HG03575 (cell line): ENCODE measurements around the gene ZNF580.
A peak's percentile ranks its signal among the peaks of the same experiment; 100 is the strongest.

Experiments
- ATAC-seq: cut with Tn5 transposase; IDR thresholded peaks from one replicate; pipeline ENCODE4 v1.9.1; 2021; ENCODE audit not compliant: unreplicated experiment, insufficient number of reproducible peaks, low FRiP score; ENCODE audit errors: extremely low read depth

Gene ZNF580

GRCh38 chr19:55654868-55655647, 14.3 kb downstream of the ZNF580 start, which contains the start of gene U2AF2:
Gene U2AF2 (plus strand): TSS chr19:55655035. CDS start chr19:55655105, 70 bp downstream.
- ATAC-seq = peak; percentile 9

GRCh38 chr19:55655648-55656040, 14.8 kb downstream of the ZNF580 start:
- ATAC-seq = no peak

- no peak for ATAC-seq
Measured at GRCh38 chr19:55656552-55656951, 15.8 kb downstream of the ZNF580 start.

GRCh38 chr19:55656988-55657747, 16.4 kb downstream of the ZNF580 start:
- ATAC-seq = no peak

- ATAC-seq = no peak
Measured at GRCh38 chr19:55658846-55659459, 18.2 kb downstream of the ZNF580 start.

GRCh38 chr19:55659822-55660221, 19.0 kb downstream of the ZNF580 start:
- ATAC-seq = no peak

- ATAC-seq = no peak
Measured at GRCh38 chr19:55660404-55660803, 19.6 kb downstream of the ZNF580 start.

- no peak for ATAC-seq
Measured at GRCh38 chr19:55660991-55661390, 20.2 kb downstream of the ZNF580 start.

GRCh38 chr19:55661826-55662225, 21.0 kb downstream of the ZNF580 start:
- no peak for ATAC-seq

- no peak for ATAC-seq
Measured at GRCh38 chr19:55663846-55664536, 23.2 kb downstream of the ZNF580 start.

GRCh38 chr19:55666343-55667005, 25.7 kb downstream of the ZNF580 start:
- no peak for ATAC-seq

- no peak for ATAC-seq
Measured at GRCh38 chr19:55667006-55667381, 26.2 kb downstream of the ZNF580 start.

- no peak for ATAC-seq
Measured at GRCh38 chr19:55667511-55667910, 26.7 kb downstream of the ZNF580 start.

- no peak for ATAC-seq
Measured at GRCh38 chr19:55667958-55668357, 27.2 kb downstream of the ZNF580 start.

- ATAC-seq = no peak
Measured at GRCh38 chr19:55668603-55669348, 28.0 kb downstream of the ZNF580 start.

GRCh38 chr19:55669418-55670279, 28.8 kb downstream of the ZNF580 start:
- no peak for ATAC-seq

GRCh38 chr19:55670280-55671053, 29.7 kb downstream of the ZNF580 start:
- no peak for ATAC-seq
